Measurements from ENCODE around the gene OR10H1. TPM values are rescaled to one million over a fixed set of nuclear protein-coding genes. Genes with fewer than 3 reads are reported as not detected.
A peak's percentile ranks its signal among the peaks of the same experiment; 100 is the strongest.
"Not testable (repeated sequence)": the region's sequence is repeated elsewhere in the genome, so short reads cannot be mapped to it uniquely, and the experiment has no call there.

Gene OR10H1, protein sequence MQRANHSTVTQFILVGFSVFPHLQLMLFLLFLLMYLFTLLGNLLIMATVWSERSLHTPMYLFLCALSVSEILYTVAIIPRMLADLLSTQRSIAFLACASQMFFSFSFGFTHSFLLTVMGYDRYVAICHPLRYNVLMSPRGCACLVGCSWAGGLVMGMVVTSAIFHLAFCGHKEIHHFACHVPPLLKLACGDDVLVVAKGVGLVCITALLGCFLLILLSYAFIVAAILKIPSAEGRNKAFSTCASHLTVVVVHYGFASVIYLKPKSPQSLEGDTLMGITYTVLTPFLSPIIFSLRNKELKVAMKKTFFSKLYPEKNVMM
- not detected in 2 replicates for total RNA-seq (2014; rRNA removed; shearing (Covaris generic))

DNA sequence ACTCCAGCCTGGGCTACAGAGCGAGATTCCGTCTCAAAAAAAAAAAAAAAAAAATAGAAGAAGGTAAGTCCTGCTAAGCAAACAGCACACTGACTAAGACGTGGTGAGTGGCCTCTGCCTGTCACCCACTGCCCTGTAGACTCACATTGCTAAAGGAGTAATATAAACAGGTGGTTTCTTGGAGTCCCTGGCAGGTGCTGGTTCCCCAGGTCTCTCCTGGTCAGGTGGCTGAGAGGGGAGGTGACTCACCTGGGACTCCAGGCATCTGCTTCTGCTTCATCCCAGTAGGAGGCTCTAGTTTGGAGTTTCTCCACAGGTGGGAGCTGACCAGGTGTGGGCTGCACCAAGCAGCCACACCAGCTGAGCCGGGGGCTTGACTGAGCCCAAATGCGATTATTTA is at the start of gene OR10H1:
Gene OR10H1, minus strand, starts transcription at position 359 of the 400 bp plus-strand sequence. CDS start 7,627 bp downstream, outside the sequence.
- DNase-seq (ENCODE audit: low read depth): no peak

DNA sequence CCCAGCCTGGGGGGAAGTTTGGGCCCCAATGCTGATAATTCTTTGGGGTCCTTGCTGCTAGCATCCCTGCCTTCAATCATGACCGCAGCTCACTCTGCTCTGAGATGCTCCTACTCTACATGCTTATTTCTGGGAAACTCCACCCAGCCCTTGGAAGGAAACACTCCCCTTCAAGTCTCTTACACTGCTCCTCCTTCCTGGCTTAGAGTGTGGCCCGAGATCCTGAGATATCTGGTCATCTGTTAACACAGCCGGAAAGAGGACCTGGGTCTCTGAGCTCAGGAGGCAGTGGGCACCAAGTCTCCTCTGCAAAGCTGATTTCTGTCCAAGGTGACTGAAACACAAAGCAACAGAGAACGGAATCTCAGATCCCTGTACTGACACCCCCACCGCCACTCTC is 49.4 kb upstream of the OR10H1 start:
- no peak for DNase-seq (ENCODE audit: low read depth)

DNA sequence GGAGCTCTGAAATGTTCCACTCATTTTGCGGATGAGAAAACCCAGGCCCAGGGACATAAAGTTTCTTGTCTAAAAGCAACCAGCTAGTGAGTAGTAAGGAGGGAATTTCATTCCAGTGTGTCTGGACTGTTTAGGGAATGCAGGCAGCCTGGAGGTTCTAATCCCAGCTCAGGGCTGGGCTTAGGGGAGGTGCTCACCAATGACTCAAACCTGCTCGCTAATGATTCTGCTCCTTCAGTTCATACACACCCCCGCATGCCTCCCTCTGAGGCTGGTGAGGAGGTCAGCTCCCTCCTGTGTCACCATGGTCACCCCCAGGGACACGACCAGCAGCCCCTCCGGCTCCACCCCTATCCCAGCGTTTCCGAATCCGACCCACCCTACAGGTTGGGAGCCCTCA is 47.8 kb upstream of the OR10H1 start:
- no peak for DNase-seq (ENCODE audit: low read depth)

DNA sequence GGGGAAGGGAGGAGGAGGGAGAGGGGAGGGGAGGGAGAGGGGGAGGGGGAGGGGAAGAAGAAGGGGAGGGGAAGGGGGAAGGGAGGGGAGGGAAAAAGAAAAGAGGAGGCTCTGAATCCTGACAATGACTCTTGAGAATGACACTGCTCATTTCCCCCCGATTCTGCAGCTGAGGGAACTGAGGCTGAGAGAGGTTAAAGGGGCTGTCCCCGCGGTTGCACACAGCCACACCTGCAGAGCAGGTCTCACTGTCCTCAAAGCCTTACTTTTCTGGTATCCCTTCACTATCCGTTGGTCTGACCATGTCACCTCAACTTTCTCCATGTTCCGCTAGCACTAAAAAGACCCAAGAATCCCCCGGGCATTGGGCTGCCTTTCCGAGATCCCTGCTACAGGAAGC is 47.0 kb upstream of the OR10H1 start:
- no peak for DNase-seq (ENCODE audit: low read depth)

DNA sequence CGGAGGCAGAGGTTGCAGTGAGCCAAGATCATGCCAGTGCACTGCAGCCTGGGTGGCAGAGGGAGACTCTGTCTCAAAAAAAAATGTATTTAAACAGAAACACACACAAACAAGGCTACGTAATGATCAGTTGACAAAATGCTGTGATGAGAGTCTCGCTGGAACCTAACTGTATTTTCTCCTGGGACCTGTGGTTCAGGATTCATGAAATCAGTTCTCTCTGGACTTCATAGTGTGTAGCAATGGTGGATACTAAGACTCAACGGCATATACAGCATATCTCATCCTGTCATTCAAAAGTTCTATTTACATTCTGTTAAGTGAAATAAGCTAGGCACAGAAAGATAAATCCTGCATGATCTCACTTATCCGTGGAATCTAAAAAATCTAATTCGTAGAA is 45.1 kb upstream of the OR10H1 start:
- DNase-seq (ENCODE audit: low read depth): no peak

DNA sequence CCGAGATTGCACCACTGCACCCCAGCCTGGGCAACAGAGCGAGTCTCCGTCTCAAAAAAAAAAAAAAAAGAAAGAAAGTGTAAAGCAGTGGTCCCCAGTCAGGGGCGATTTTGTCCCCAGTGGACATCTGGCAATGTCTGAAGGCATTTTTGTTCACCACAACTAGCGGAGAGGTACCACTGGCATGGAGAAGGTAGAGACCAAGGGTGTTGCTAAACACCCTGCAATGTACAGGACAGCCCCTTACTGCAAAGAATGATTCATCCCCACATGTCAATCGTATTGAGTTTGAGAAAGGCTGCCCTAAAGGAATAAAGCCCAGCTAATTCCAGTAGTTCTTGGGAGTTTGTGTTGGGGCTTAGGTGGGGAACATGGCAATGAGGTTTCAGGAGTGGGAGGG is 43.7 kb upstream of the OR10H1 start:
- DNase-seq (ENCODE audit: low read depth): no peak

DNA sequence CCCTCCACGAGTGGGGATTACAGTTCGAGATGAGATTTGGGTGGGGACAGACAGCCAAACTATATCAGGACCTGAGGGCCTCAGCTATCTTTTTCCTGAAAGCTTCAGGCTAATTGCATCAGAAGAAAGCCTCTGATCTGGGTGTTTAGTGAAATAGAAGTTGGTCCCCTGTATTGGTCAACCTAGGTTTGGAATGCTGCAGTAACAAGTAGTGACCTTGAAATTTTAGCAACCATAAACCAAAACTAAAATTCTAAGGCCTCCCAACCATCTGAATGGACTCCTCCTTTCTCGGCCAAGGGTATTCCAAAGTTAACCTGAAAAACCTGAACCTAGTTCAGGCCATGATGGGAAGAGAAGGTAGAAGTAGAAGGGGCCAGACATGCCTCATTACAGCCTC is 34.9 kb upstream of the OR10H1 start:
- DNase-seq (ENCODE audit: low read depth): no peak

DNA sequence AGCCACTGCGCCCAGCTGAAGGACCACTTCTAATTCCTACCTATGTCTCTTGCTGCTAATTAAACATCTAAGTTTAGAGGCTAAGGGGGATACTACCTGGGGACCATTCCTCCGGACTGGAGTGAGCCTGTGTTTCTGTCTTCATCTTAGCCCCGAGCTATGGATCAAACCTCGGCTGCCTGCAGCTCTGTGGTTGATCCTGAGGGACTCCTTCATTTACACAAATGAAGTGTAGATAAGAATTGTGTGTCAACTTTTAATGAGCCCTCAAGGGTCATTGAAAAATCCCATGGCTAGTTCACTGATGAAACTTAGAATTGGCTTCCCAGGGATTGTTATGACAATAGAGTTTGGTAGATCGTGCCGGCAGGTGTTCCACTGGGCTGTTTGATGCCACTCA is 31.5 kb upstream of the OR10H1 start:
- no peak for DNase-seq (ENCODE audit: low read depth)

DNA sequence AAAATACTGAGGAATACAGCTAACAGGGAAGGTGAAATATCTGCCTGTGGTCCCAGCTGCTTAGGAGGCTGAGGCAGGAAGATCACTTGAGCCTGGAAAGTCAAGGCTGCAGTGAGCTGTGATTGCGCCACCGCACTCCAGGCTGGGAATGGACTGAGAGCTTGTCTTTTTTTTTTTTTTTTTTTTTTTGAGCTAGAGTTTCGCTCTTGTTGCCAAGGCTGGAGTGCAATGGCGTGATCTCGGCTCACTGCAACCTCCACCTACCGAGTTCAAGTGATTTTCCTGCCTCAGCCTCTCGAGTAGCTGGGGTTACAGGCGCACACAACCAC is 28.4 kb upstream of the OR10H1 start:
- DNase-seq (ENCODE audit: low read depth): not testable (repeated sequence)

DNA sequence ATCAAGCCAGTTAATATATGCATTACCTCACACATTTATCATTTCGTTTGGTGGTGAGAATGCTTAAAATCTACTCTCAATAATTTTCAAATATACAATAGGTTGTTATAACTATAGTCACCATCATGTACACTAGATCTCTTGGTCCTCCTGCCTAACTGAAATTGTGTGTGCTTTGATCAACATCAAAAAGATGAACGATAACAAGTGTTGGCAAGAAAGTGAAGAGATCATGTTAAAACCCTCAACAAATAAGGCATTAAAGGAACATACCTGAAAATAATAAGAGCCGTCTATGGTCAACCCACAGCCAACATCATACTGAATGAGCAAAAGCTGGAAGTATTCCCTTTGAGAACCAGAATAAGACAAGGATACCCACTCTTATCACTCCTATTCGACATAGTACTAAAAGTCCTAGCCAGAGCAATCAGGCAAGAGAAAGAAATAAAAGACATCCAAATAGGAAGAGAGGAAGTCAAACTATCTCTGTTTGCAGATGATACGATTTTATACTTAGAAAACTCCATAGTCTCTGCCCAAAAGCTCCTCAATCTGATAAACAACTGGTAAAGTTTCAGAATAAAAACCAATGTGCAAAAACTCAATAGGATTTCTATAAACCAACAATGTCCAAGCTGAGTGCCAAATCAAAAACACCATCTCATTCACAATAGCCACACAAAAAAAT is 27.9 kb upstream of the OR10H1 start:
- DNase-seq (ENCODE audit: low read depth): no peak

DNA sequence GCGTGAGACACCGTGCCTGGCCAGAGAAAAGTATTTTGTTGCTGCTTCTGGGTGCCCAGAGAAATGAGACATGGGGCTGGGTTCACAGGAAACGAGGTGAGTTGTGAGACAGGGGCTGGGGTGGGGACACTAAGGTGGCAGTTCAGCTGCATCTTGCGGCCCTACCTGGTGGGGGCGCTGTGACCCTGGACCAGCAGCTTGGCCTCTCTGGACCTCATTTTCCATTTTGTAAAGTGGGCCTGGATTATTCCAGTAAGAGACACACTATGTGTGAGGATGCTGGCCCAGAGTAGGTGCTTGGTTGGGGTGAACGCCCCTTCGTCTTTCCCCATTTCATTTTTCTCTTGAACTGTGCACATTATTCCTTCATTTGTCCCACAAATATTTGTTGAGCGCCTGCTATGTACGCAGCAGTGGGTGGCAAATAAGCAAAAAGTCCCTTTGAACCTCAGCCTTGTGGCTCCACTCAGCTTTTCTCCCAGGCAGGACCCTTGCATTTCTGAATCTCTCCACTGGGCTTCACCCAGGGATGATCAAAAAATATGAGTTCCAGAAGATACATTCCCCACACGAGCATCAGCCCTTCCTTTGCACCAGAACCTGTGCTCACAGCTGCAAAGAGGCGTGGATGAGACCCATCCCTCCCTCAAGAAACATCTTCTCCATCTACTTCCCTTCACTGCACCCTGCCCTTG is 26.6 kb upstream of the OR10H1 start:
- DNase-seq (ENCODE audit: low read depth): no peak

DNA sequence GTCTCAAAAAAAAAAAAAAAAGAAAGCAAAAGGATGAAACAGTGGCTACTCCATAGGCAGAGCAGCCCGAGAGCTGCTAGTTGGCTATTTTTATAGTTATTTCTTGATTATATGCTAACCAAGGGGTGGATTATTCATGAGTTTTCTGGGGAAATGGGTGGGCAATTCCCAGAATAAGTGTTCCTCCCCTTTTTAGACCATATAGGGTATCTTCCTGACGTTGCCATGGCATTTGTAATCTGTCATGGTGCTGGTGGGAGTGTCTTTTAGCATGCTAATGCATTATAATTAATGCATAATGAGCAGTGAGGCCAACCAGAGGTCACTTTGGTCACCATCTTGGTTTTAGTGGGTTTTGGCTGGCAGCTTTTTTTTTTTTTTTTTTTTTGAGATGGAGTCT is 25.4 kb upstream of the OR10H1 start:
- no peak for DNase-seq (ENCODE audit: low read depth)

DNA sequence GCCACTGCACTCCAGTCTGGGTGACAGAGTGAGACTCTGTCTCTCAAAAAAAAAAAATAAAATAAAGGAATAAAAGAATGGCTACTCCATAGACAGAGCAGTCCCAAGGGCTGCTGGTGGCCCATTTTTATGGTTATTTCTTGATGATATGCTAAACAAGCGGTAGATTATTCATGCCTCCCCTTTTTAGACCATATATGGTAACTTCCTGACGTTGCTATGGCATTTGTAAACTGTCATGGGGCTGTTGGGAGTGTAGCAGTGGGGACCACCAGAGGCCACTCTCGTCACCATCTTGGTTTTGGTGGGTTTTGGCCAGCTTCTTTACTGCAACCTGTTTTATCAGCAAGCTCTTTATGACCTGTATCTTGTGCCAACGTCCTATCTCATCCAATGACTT is 24.4 kb upstream of the OR10H1 start:
- not testable (repeated sequence) for DNase-seq (ENCODE audit: low read depth)

DNA sequence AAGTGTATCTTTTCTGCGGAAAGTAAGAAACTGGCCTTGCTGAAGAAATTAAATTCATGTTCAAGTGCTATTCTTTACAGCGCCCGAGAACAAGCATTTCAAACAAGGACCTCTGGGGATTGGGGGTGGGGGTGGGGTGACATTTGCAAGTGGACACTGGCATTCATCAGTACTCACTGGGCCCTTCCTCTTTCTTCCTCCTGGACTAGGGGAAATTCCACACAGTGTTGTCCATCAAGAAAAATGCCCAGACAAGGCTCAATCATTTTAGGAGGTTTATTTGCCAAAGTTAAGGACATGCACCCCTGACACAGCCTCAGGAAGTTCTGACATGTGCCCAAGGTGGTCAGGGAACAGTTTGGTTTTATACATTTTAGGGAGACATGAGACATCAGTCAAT is 22.9 kb upstream of the OR10H1 start:
- DNase-seq (ENCODE audit: low read depth): no peak

DNA sequence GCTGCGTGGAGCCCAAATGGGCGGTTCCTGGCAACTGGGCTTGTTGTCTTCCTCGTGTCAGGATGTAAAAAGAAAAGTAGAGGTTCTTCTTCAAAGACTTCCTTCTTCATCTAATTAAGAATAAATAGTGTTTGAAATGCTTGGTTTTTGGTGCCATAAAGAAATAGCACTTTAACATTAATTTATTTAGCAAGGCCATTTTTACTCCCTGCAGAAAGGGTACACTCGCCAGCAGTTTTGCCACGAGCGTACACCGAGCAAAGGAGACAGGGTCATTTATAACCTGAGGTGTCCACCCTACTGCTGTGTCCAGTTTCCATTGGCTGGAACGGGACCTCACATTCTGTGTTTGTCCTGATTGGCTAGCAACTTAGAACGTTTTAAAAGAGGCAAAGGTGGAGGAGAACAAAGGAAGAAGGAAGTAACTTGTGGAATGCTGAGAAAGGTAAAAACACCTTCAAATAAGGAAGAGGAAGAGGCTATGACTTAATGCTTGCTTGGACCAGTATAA is 21.8 kb upstream of the OR10H1 start:
- no peak for DNase-seq (ENCODE audit: low read depth)

DNA sequence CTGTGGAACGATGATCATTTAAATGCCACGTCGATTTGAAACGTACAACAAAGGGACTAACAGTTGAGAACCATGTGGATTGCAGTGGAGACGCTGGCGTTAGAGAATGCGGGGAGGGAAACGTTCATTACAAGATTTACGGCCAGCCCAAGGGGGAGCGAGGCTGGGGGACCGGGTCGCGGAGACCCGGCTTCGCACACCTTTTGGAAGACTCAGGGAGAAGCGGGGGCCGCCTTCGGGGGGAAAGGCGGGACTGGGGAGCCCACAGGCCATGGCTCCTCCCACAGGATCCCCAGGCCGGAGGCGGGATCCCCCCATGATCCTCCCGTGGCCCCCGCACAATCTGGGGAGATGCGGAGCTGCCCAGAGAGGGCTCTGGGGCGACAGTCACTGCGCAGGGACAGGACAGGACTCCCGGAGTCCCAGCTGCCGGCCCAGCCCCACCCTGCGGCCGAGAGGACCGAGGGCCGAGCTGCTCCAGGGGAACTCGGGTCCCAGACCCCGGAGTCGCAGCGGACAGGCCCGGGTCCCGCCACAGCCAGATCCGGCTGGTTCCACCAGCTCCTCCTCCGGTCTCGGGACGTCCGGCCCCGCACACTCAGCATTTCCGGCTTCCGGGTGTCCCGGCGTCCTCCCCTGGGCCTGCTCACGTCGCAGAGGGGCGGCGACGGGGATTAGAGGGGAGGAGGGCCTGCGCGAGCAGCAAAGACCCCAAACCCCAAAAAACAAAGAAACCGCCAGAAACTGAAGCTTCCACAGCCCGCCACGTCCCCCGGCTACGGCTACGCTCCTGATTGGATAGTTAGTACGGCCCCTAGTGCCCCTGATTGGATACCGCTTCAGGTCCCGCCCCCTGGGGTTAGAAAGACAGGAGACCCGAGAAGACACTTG is 21.1 kb upstream of the OR10H1 start:
- DNase-seq (ENCODE audit: low read depth): peak; percentile 94

DNA sequence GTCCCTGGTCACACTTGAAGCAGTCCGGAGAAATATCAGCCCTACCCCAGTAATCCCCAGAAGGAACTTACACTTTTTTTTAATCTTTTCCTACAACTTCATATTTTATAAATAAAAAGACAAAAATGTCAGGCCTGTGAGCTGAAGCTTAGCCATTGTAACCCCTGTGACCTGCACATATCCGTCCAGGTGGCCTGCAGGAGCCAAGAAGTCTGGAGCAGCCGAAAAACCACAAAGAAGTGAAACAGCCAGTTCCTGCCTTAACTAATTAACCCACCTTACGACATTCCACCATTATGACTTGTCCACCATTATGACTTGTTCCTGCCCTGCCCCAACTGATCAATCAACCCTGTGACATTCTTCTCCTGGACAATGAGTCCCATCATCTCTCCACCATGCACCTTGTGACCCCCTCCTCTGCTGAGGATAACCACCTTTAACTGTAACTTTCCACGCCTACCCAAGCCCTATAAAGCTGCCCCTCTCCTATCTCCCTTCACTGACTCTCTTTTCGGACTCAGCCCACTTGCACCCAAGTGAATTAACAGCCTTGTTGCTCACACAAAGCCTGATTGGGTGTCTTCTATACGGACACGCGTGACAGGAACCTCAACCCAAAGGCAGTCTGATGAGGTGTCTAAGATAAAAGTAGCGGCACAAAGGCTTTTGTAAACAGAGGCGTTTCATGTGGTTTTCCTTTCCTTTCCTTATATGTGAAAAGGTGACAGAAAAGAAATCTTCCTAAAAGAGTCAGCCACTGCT is 20.3 kb upstream of the OR10H1 start:
- not testable (repeated sequence) for DNase-seq (ENCODE audit: low read depth)

DNA sequence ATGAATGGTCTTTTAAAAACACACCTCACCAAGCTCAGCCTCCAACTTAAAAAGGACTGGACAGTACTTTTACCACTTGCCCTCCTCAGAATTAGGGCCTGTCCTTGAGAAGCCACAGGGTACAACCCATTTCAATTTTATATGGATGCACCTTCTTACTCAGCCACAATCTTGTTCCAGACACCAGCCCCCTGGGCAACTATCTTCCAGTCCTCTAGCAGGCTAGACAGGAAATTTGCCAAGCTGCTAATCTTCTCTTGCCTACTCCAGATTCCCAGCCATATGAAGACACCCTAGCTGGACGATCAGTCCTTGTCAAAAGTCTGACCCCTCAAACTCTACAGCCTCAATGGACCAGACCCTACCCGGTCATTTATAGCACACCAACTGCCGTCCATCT is 18.8 kb upstream of the OR10H1 start:
- not testable (repeated sequence) for DNase-seq (ENCODE audit: low read depth)

DNA sequence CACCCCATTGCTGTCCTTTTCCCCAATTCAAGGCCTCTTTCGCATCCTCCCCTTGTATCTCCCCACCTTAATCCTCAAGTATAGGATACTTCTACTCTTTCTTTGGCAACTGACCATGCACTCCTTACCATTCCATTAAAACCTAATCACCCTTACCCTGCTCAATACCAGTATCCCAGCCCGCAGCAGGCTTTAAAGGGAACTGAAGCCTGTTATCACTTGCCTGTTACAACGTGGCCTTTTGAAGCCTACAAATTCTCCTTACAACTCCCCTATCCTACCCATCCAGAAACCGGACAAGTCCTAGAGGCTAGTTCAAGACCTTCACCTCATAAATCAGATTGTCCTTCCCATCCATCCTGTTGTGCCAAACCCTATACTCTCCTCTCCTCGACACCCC is 16.2 kb upstream of the OR10H1 start:
- no peak for DNase-seq (ENCODE audit: low read depth)

DNA sequence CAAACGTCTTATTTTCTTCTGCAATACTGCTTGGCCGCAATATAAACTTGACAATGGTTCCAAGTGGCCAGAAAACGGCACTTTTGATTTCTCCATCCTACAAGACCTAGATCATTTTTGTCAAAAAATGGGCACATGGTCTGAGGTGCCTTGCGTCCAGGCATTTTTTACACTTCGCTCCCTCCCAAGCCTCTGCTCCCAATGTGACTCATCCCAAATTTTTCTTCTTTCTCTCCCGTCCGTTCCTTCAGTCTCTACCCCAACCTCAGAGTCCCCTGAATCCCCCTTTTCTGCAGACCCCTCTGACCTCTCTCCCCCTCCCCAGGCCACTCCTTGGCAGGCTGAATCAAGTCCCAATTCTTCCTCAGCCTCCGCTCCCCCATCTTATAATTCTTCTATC is 14.3 kb upstream of the OR10H1 start:
- DNase-seq (ENCODE audit: low read depth): no peak

DNA sequence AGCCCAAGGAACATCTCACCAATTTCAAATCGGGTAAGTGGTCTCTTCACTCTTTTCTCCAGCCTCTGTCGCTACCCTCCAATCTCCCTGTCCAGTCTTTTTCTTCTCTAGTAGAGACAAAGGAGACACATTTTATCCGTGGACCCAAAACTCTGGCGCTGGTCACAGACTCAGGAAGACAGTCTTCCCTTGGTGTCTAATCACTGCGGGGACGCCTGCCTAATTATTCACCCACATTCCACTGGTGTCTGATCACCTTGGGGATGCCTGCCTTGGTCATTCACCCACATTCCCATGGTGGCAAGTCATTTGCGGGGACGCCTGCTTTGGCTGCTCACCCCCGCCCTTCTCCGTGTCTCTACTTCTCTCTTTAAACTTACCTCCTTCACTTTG is 13.8 kb upstream of the OR10H1 start:
- DNase-seq (ENCODE audit: low read depth): no peak

All from RPMI7951 (cell line).